Measurements from ENCODE around the gene SERPINA9. TPM values are rescaled to one million over a fixed set of nuclear protein-coding genes. Genes with fewer than 3 reads are reported as not detected.
"Not testable (repeated sequence)": the region's sequence is repeated elsewhere in the genome, so short reads cannot be mapped to it uniquely, and the experiment has no call there.

Gene SERPINA9
- total RNA-seq, 1 donor from 2014 or later: not detected

DNA sequence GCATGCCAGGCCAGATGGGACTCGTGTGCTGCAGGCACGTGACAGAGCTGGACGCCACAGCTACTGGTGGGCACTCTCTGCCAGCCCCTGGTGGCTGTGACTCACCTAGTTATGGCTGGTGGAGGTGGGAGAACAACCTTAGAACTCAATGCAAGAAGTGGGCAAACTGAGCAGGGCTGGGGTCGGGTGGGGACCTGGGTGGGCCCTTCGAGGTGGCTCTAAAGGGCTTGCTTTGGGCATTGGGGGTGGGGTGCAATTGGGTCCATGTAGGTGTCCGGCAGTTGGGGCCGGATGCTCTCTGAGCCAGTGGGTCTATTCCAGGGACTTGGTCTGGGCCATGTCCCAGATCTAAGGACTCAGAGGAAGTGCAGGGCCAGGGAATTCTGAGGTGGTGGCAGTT is 38.4 kb upstream of the SERPINA9 start:
- Mint-ChIP-seq H3K36me3 (ENCODE audit: unreplicated experiment) (no peaks in the 10 kb centered on the region), H3K27ac (ENCODE audit: unreplicated experiment) (no peak overlapping the region), H3K9me3 (ENCODE audit: unreplicated experiment) (no peaks in the 10 kb centered on the region), H3K4me1 (ENCODE audit: unreplicated experiment) (peaks cover 2% of the 10 kb centered on the region), H3K27me3 (ENCODE audit: unreplicated experiment) (peaks cover 10% of the 10 kb centered on the region), H3K4me3 (ENCODE audit: unreplicated experiment) (no peak overlapping the region)
- DNase-seq (ENCODE audit: extremely low spot score, unreplicated experiment): peak; percentile 69
- TF ChIP-seq, protein P1, sequence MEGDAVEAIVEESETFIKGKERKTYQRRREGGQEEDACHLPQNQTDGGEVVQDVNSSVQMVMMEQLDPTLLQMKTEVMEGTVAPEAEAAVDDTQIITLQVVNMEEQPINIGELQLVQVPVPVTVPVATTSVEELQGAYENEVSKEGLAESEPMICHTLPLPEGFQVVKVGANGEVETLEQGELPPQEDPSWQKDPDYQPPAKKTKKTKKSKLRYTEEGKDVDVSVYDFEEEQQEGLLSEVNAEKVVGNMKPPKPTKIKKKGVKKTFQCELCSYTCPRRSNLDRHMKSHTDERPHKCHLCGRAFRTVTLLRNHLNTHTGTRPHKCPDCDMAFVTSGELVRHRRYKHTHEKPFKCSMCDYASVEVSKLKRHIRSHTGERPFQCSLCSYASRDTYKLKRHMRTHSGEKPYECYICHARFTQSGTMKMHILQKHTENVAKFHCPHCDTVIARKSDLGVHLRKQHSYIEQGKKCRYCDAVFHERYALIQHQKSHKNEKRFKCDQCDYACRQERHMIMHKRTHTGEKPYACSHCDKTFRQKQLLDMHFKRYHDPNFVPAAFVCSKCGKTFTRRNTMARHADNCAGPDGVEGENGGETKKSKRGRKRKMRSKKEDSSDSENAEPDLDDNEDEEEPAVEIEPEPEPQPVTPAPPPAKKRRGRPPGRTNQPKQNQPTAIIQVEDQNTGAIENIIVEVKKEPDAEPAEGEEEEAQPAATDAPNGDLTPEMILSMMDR (IDR thresholded peaks at IDR 0.05): no peak

DNA sequence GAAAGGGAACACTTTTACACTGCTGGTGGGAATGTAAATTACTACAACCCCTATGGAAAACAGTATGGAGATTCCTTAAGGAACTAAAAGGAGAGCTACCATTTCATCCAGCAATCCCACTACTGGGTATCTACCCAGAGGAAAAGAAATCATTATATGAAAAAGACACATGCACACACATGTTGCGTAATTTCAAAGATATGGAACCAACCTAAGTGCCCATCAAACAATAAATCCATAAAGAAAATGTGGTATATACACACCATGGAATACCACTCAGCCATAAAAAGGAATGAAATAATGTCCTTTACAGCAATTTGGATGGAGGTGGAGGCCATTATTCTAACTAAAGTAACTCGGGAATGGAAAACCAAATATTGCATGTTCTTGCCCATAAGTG is 34.5 kb upstream of the SERPINA9 start:
- H3K27me3 Mint-ChIP-seq (ENCODE audit: unreplicated experiment): peaks cover 17% of the 10 kb centered on the region
- DNase-seq (ENCODE audit: extremely low spot score, unreplicated experiment); H3K27ac Mint-ChIP-seq (ENCODE audit: unreplicated experiment); H3K9me3 Mint-ChIP-seq (ENCODE audit: unreplicated experiment); H3K4me1 Mint-ChIP-seq (ENCODE audit: unreplicated experiment); H3K36me3 Mint-ChIP-seq (ENCODE audit: unreplicated experiment); H3K4me3 Mint-ChIP-seq (ENCODE audit: unreplicated experiment): not testable (repeated sequence)

DNA sequence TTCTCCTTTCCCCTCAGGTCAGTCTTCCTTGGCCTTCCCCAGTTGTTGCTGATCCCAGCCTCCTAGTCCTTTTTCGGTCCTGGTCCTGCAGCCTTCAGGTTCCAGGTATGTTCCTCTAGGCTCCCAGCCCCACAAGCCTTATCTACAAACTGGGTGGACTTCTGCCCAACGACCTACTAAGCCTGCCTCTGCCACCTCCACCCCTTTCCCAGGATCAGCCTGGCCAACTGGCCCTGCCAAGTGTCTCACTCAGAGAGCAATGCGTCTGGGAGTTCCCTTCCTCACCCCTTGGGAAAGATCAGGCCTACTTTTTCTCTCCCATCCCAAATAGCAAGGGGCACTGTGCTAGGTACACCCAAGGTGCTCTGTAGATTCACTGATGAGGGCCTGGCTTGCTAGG is 33.4 kb upstream of the SERPINA9 start, which contains the start of gene SERPINA12:
TSS of gene SERPINA12 (minus strand) at position 114 of the 400 bp plus-strand sequence. CDS start 11,072 bp downstream, outside the sequence.
- no peaks in the 10 kb centered on the region for H3K36me3 Mint-ChIP-seq (ENCODE audit: unreplicated experiment)
- H3K4me1 Mint-ChIP-seq (ENCODE audit: unreplicated experiment): no peaks in the 10 kb centered on the region
- no peak for DNase-seq (ENCODE audit: extremely low spot score, unreplicated experiment)
- peaks cover 22% of the 10 kb centered on the region for H3K27me3 Mint-ChIP-seq (ENCODE audit: unreplicated experiment)
- no peak within 1 kb of the TSS for H3K27ac Mint-ChIP-seq (ENCODE audit: unreplicated experiment)
- TF ChIP-seq, protein P1 (IDR thresholded peaks at IDR 0.05): no peak
- H3K4me3 Mint-ChIP-seq (ENCODE audit: unreplicated experiment): no peak within 1 kb of the TSS
- H3K9me3 Mint-ChIP-seq (ENCODE audit: unreplicated experiment): no peaks in the 10 kb centered on the region

DNA sequence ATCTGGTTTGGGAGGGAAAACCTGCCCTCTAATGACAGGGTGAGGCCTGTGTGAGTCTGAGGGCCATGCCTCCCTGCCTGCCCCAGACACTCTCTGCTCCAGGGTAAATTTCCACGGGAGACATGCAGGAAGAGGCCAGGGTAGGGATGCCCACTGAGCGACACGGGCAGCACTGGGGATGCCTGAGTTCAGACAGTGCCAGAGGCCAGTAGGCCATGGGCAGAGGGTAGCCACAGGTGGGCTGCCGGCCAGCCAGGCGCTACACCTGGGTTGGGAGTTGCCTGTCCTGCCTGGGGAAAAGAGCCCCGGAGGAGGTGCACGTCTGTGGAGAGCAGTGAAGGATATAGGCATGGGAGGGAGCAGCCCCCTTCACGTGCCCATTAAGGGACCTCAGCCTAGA is 29.6 kb upstream of the SERPINA9 start:
- H3K9me3 Mint-ChIP-seq (ENCODE audit: unreplicated experiment): no peaks in the 10 kb centered on the region
- TF ChIP-seq, protein P1 (IDR thresholded peaks at IDR 0.05): no peak
- peaks cover 20% of the 10 kb centered on the region for H3K27me3 Mint-ChIP-seq (ENCODE audit: unreplicated experiment)
- no peak for DNase-seq (ENCODE audit: extremely low spot score, unreplicated experiment)
- no peaks in the 10 kb centered on the region for H3K36me3 Mint-ChIP-seq (ENCODE audit: unreplicated experiment)
- no peaks in the 10 kb centered on the region for H3K4me1 Mint-ChIP-seq (ENCODE audit: unreplicated experiment)
- no peak overlapping the region for H3K27ac Mint-ChIP-seq (ENCODE audit: unreplicated experiment)
- no peak overlapping the region for H3K4me3 Mint-ChIP-seq (ENCODE audit: unreplicated experiment)

DNA sequence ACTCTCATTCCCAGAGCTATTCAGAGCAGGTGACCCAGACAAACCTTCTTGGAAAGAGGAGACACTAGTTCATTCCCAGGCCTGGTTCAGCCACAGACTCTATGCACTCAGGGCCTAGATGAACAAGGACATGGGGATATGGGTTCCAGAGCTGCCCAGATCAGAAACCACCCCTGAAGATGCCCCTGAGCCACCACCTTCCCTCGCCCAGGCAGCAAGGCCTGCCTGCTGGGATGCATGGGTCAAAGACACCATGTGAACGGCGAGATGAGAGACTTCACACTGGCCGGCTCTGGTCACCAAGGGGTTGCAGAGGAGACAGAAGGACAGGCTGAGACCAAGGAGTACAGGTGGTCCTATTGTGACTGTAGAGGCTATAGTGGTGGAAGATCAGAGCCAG is 29.2 kb upstream of the SERPINA9 start:
- Mint-ChIP-seq H3K9me3 (ENCODE audit: unreplicated experiment) (no peaks in the 10 kb centered on the region), H3K27ac (ENCODE audit: unreplicated experiment) (no peak overlapping the region), H3K27me3 (ENCODE audit: unreplicated experiment) (peaks cover 24% of the 10 kb centered on the region), H3K4me1 (ENCODE audit: unreplicated experiment) (no peaks in the 10 kb centered on the region), H3K4me3 (ENCODE audit: unreplicated experiment) (no peak overlapping the region), H3K36me3 (ENCODE audit: unreplicated experiment) (no peaks in the 10 kb centered on the region)
- TF ChIP-seq, protein P1 (IDR thresholded peaks at IDR 0.05): no peak
- no peak for DNase-seq (ENCODE audit: extremely low spot score, unreplicated experiment)
